GM12878 (cell line): Measurements from ENCODE around the gene IMMP2L. TPM values are rescaled to one million over a fixed set of nuclear protein-coding genes. Genes with fewer than 3 reads are reported as not detected.

Experiments
- ATAC-seq: fragments of 200-7000 bp; cut with Tn5 transposase; 3 replicates; pipeline ENCODE4 v1.9.1; 2020; ENCODE audit warnings: mild to moderate bottlenecking, moderate library complexity
- BruUV-seq: library from RNA; stranded (reverse); fragments of 400-500 nt; replicated peaks from 2 replicates; lab custom pipeline; 2021; lab: Mats Ljungman, UMichigan
- CTCF ChIA-PET: fragments of 300-600 bp; sonication (Branson Sonifier 250); formaldehyde crosslinking; extraction: SDS; loops from one replicate; lab custom pipeline; 2021; ENCODE audit warnings: inconsistent platforms; lab: Yijun Ruan, JAX
- POLR2A ChIA-PET: fragments of 350-600 bp; formaldehyde crosslinking; extraction: SDS; loops from one replicate; lab custom pipeline; 2021; ENCODE audit warnings: inconsistent platforms; lab: Charles Lee
- RAD21 ChIA-PET: fragments of 300-600 bp; sonication (Branson Sonifier 250); formaldehyde crosslinking; loops from one replicate; lab custom pipeline; 2023; ENCODE audit warnings: antibody characterized with exemption; ENCODE audit not compliant: unreplicated experiment; lab: Charles Lee
- SMC1A ChIA-PET: fragments of 300-600 bp; sonication (Branson Sonifier 250); formaldehyde crosslinking; loops from one replicate; lab custom pipeline; 2023; ENCODE audit not compliant: unreplicated experiment, uncharacterized antibody; lab: Charles Lee
- DNase-seq: peaks from one replicate; pipeline ENCODE4 v3.0.0-alpha.2; 2011; ENCODE audit warnings: low read depth, low spot score
- FAIRE-seq: peaks from 3 replicates; lab custom pipeline; 2011; peaks lifted over from hg19 to GRCh38; lab: Jason Lieb, UNC
- H2AFZ ChIP-seq: 2 replicates; pipeline ENCODE4 v1.6.0; 2011; ENCODE audit warnings: low read depth, low read length, control low read depth; ENCODE audit not compliant: control insufficient read depth
- H3K27ac ChIP-seq: 2 replicates; pipeline ENCODE4 v1.5.1; 2011; ENCODE audit warnings: control low read depth; ENCODE audit not compliant: control insufficient read depth, insufficient read depth
- H3K27me3 ChIP-seq, 2 experiments: replicated peaks in 1 of 2; 2 replicates each; pipeline versions ENCODE4 v1.6.0 to v1.6.1; 2011; ENCODE audit warnings: low read length in 1 of 2; ENCODE audit not compliant: control insufficient read depth in 2 of 2, insufficient read depth in 2 of 2
- H3K36me3 ChIP-seq, 2 experiments: 2 replicates each; pipeline ENCODE4 v1.5.1; 2011; ENCODE audit warnings: low read length in 1 of 2; ENCODE audit not compliant: control insufficient read depth in 2 of 2, insufficient read depth in 2 of 2
- H3K4me1 ChIP-seq: 2 replicates; pipeline ENCODE4 v1.6.1; 2011; ENCODE audit warnings: mild to moderate bottlenecking, low read length, moderate library complexity, mixed read lengths; ENCODE audit not compliant: control insufficient read depth, insufficient read depth
- H3K4me2 ChIP-seq: 2 replicates; pipeline ENCODE4 v1.6.0; 2011; ENCODE audit warnings: control low read depth; ENCODE audit not compliant: control insufficient read depth, insufficient read depth
- H3K4me3 ChIP-seq: fragments of 200-600 bp; sonication (generic); 2 replicates; pipeline ENCODE4 v1.5.1; 2016
- H3K79me2 ChIP-seq: 2 replicates; pipeline ENCODE4 v1.6.0; 2011; ENCODE audit warnings: low read length; ENCODE audit not compliant: control insufficient read depth, insufficient read depth
- H3K9ac ChIP-seq: 2 replicates; pipeline ENCODE4 v1.8.0; 2011; ENCODE audit warnings: low read length, control low read depth, mixed read lengths; ENCODE audit not compliant: control insufficient read depth, insufficient read depth
- H3K9me3 ChIP-seq: replicated peaks from 3 replicates; pipeline ENCODE4 v1.5.1; 2011; ENCODE audit warnings: mild to moderate bottlenecking, low read length; ENCODE audit not compliant: control insufficient read depth, insufficient read depth
- H4K20me1 ChIP-seq: 2 replicates; pipeline ENCODE4 v1.6.0; 2011; ENCODE audit not compliant: control insufficient read depth, insufficient read depth
- BACH1 ChIP-seq: fragments of 450-650 bp; IDR thresholded peaks from 2 replicates; pipeline ENCODE4 v1.6.1; 2017; ENCODE audit warnings: mild to moderate bottlenecking, borderline replicate concordance
- BRCA1 ChIP-seq: IDR thresholded peaks from 2 replicates; pipeline ENCODE4 v1.6.1; 2011; ENCODE audit warnings: low read depth, low read length, improper control_type of control experiment
- IKZF1 ChIP-seq: fragments of 450-650 bp; conservative IDR thresholded peaks from 2 replicates; pipeline ENCODE4 v1.6.1; 2017; ENCODE audit warnings: antibody characterized with exemption, mild to moderate bottlenecking
- JUNB ChIP-seq: IDR thresholded peaks from 2 replicates; pipeline ENCODE4 v1.6.1; 2016; ENCODE audit warnings: antibody characterized with exemption, mild to moderate bottlenecking
- POLR2AphosphoS2 ChIP-seq: IDR thresholded peaks from 2 replicates; pipeline ENCODE4 v1.6.1; 2011; ENCODE audit warnings: low read depth, mild to moderate bottlenecking, low read length, improper control_type of control experiment, moderate library complexity
- RUNX3 ChIP-seq: IDR thresholded peaks from 2 replicates; pipeline ENCODE4 v1.6.1; 2012; ENCODE audit warnings: low read length, inconsistent platforms
- SPI1 ChIP-seq: IDR thresholded peaks from 2 replicates; pipeline ENCODE4 v1.6.1; 2011; ENCODE audit warnings: low read depth, mild to moderate bottlenecking, low read length, moderate library complexity, borderline replicate concordance; ENCODE audit not compliant: insufficient read depth
- STAT3 ChIP-seq: IDR thresholded peaks from 2 replicates; pipeline ENCODE4 v1.6.1; 2011; ENCODE audit warnings: low read depth, low read length, improper control_type of control experiment
- ZBTB4 ChIP-seq: fragments of 450-650 bp; formaldehyde crosslinking; IDR thresholded peaks from 2 replicates; pipeline ENCODE4 v1.4.0; 2022; ENCODE audit warnings: mild to moderate bottlenecking, moderate library complexity
- ZSCAN29 ChIP-seq: fragments of 450-650 bp; IDR thresholded peaks from 2 replicates; pipeline ENCODE4 v1.6.1; 2017; ENCODE audit warnings: mild to moderate bottlenecking, moderate library complexity
- WGBS: methylation state at CpG from one replicate; pipeline ENCODE4 v1.1.6; 2016; ENCODE audit warnings: low lambda C conversion rate; ENCODE audit not compliant: insufficient replicate concordance, insufficient coverage; ENCODE audit errors: missing lambda C conversion rate; 5-methylcytosine and 5-hydroxymethylcytosine counted together
- in situ Hi-C: fragments of 300-500 bp; cut with MboI; formaldehyde crosslinking; loops from 9 replicates; pipeline ENCODE4 v1.14.3; 2018; ENCODE audit warnings: mixed read lengths
- intact Hi-C: fragments of 100-400 bp; cut with micrococcal nuclease; formaldehyde crosslinking; loops from one replicate; pipeline ENCODE4 v1.14.2; 2022; ENCODE audit not compliant: unreplicated experiment
- polyA plus RNA-seq, 11 experiments: library from polyadenylated mRNA; depleted of rRNA in 4 of 11; unstranded in 6 of 11; stranded (reverse) in 5 of 11; fragments of >200 nt; fragmentation: Nextera tagmentation in 4 of 11; fragmentation: Illumina TruSeq in 1 of 11; extraction: Ambion mirVana in 4 of 11; extraction: Trizol in 1 of 11; gene quantifications; 1 replicate in 1 of 11; 2 replicates in 10 of 11; pipeline versions ENCODE4 v1.2.1 to v1.2.3, GENCODE V29; 2011 to 2016; ENCODE audit warnings: inconsistent platforms in 2 of 11, missing spikeins in 2 of 11, low read depth in 1 of 11
- total RNA-seq, 4 experiments: library from RNA; depleted of rRNA in 3 of 4; stranded (reverse); fragments of >200 nt in 3 of 4; fragmentation: Illumina TruSeq in 1 of 4; extraction: Trizol in 1 of 4; gene quantifications; 2 replicates each; pipeline versions ENCODE4 v1.2.1 to v1.2.3, GENCODE V29; 2013 to 2021

The IMMP2L gene
- total and polyA plus RNA-seq, 10 of the 15 experiments (the other 5 are each of a cell fraction or from before 2014, with no cell fraction given), result 12.6 to 46.3 (median 19.6) TPM

DNA sequence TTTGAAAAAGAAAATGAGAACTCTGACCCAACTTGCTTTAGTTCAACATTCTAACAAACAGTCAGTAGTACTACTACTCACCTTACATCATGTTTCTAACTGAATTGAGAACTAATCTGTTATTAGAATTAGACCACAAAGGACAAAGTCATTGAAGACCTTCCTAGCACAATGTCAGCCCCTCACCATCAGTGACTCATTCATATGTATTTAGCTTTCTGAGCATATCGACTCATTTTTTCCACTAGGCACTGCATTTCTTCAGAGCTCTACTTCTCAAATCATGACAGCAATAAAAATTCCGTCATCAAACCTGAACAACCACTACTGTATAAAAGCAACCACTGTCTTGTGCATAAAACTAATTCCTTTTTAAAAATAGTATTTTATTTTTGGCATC is 475.8 kb downstream of the IMMP2L start:
- intact Hi-C loops, result loop anchor here (5.0 to 10.0 kb wide), 2 partner anchors 646 to 1082 kb away; no protein-coding TSS in a partner anchor
- Histone ChIP-seq H3K9me3 (peaks cover 1% of the 10 kb centered on the region; the same call in 1 of the 3 replicates), H3K27ac (no peak overlapping the region), H3K4me2 (no peak overlapping the region), H4K20me1 (no peaks in the 10 kb centered on the region), H3K36me3 (no peaks in the 10 kb centered on the region), H3K4me3 (no peak overlapping the region), H3K4me1 (peaks cover 32% of the 10 kb centered on the region), H2AFZ (no peak overlapping the region), H3K27me3 (no peaks in the 10 kb centered on the region), H3K9ac (no peak overlapping the region), H3K79me2 (no peaks in the 10 kb centered on the region)
- in situ Hi-C loops, result no loop called here
- ChIA-PET POLR2A (no interaction called here), CTCF (interaction anchor here (1.0 to 2.5 kb wide), 3 partner anchors 12 to 397 kb away, joined by 3 to 18 read pairs (median 4); no protein-coding TSS in a partner anchor), SMC1A (interaction anchor here (1.0 to 1.3 kb wide), 3 partner anchors 12 to 520 kb away, joined by 3 to 6 read pairs (median 4); no protein-coding TSS in a partner anchor), RAD21 (interaction anchor here (1.1 to 1.7 kb wide), 4 partner anchors 12 to 397 kb away, joined by 3 to 8 read pairs (median 4); no protein-coding TSS in a partner anchor)
- 96% methylated on average over 2 of the region's 2 CpGs for WGBS
- BruUV-seq, result no TSS peak
- FAIRE-seq, result no peak
- no peak for DNase-seq
- TF ChIP-seq BACH1 (no peak), IKZF1 (no peak), BRCA1 (no peak), RUNX3 (peak; percentile 34; the same call in 1 of the 2 replicates), POLR2AphosphoS2 (no peak), SPI1 (no peak), ZBTB4 (CRISPR knock-in tag) (no peak), ZSCAN29 (no peak), JUNB (0 out of 2 replicates have a peak, but pooled peaks have one; percentile 14), STAT3 (no peak)
- no peak for ATAC-seq
